Measurements from ENCODE around the gene TRIM62. TPM values are rescaled to one million over a fixed set of nuclear protein-coding genes. Genes with fewer than 3 reads are reported as not detected.
A peak's percentile ranks its signal among the peaks of the same experiment; 100 is the strongest.

Gene TRIM62
- total RNA-seq, 4 donors from 2014 or later = 2.7 to 6.3 (median 3.6) TPM

DNA sequence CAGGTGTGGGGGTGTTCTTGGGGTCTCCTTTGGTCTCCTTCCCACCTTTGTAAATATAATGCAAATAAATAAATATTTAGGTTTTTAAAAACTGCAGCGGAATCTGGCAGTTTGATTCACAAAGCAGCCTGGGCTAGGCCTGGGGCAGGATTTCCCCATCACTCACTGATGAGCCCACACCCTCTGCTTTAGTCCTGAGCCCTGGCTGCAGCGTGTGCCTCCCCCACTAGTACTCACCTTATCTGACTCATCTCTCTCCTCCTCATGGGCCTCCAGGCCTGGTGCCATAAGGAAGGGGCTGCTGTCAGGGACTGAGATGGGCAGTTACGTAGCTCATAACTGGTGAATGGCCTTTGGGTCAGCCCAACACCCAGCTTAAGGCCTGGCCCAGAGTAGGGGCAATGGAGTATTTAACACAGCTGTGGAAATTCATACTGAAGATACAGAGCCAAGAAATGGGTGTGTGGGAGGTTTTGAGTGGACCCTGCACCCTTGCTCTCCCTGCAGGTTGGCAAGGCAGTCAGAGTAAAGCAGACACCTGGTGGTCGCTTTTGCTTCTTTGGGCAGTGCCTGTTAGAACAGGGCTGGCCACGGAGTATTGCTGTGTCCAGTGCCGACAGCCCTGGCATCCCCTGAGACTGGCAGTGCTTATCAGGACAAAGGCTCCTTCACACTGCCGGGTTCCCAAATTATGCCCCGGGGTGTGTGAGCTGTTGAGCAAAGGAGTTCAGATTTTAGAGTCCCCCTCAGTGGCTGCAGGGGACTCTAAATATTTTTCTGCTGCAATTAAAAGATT, 61.2 kb downstream of the TRIM62 start:
- ATAC-seq (ENCODE audit: low FRiP score) = peak; percentile 89
- no peak for TF ChIP-seq CTCF (IDR thresholded peaks at IDR 0.05)

GRCh38 chr1:33119532-33120217, 62.2 kb downstream of the TRIM62 start:
- ATAC-seq (ENCODE audit: low FRiP score) = no peak
- DNase-seq (ENCODE audit: low spot score) = no peak
- no peak for TF ChIP-seq CTCF (IDR thresholded peaks at IDR 0.05)

More for the DNA sequence above, 61.2 kb downstream of the TRIM62 start:
- DNase-seq (ENCODE audit: low spot score) = no peak

DNA sequence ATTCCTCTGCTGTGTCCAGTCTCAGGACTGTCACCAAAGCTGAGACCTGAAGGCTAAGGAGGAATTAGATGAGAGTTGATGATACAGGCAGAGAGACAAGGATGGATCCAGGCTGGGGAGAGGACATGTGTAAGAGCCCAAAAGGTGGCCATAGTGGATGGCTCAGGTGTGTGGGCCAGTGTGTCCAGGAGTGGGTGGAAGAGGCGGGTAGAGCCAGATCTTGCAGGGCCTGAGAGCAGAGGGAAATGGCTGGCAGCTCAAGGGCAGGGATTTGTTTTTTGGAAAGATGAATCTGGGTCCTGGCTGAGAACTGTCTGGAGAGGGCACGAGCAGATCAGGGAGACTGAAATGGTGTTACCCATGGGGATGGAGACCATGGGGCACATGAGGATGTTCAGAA, 62.8 kb downstream of the TRIM62 start:
- no peak for ATAC-seq (ENCODE audit: low FRiP score)
- no peak for DNase-seq (ENCODE audit: low spot score)

DNA sequence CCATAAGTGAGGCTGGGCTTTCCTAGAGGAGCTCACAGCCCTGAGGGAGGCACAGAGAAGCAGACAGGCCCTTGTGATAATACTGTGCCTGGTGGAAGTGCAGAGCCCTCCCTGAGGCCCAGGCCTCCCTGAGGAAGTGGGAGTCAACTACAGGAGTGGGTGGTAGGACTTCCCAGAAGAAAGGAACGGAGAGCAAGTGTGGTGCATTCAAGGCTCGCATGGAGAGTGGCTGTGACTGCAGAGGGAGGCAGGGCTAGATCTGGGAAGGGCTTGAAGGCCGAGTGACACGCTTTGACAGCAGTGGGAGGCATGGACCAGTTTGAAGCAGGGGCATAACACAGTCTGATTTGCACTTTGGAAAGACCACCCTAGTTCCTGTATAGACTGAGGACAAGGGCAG, 63.6 kb downstream of the TRIM62 start:
- DNase-seq (ENCODE audit: low spot score) (no peak), ATAC-seq (ENCODE audit: low FRiP score) (no peak)
- no peak for TF ChIP-seq CTCF (IDR thresholded peaks at IDR 0.05)

More for the DNA sequence above, 62.8 kb downstream of the TRIM62 start:
- TF ChIP-seq CTCF (IDR thresholded peaks at IDR 0.05) = no peak

GRCh38 chr1:33117440-33118085, 64.3 kb downstream of the TRIM62 start:
- no peak for DNase-seq (ENCODE audit: low spot score)
- no peak for ATAC-seq (ENCODE audit: low FRiP score)
- TF ChIP-seq CTCF (IDR thresholded peaks at IDR 0.05) = no peak

GRCh38 chr1:33111965-33112364, 69.9 kb downstream of the TRIM62 start:
- ATAC-seq (ENCODE audit: low FRiP score) (no peak), DNase-seq (ENCODE audit: low spot score) (no peak)
- TF ChIP-seq CTCF (IDR thresholded peaks at IDR 0.05) = no peak

Measured in omental fat pad (tissue), 4 donors.